GM19467 (cell line): ENCODE results near the gene GRHPR.
A peak's percentile ranks its signal among the peaks of the same experiment; 100 is the strongest.
"Not testable (repeated sequence)": the region's sequence is repeated elsewhere in the genome, so short reads cannot be mapped to it uniquely, and the experiment has no call there.

Experiments used
- ATAC-seq: cut with Tn5 transposase; IDR thresholded peaks from one replicate; pipeline ENCODE4 v1.9.1; 2021; ENCODE audit warnings: mild to moderate bottlenecking, moderate library complexity; ENCODE audit not compliant: unreplicated experiment

The GRHPR gene

DNA sequence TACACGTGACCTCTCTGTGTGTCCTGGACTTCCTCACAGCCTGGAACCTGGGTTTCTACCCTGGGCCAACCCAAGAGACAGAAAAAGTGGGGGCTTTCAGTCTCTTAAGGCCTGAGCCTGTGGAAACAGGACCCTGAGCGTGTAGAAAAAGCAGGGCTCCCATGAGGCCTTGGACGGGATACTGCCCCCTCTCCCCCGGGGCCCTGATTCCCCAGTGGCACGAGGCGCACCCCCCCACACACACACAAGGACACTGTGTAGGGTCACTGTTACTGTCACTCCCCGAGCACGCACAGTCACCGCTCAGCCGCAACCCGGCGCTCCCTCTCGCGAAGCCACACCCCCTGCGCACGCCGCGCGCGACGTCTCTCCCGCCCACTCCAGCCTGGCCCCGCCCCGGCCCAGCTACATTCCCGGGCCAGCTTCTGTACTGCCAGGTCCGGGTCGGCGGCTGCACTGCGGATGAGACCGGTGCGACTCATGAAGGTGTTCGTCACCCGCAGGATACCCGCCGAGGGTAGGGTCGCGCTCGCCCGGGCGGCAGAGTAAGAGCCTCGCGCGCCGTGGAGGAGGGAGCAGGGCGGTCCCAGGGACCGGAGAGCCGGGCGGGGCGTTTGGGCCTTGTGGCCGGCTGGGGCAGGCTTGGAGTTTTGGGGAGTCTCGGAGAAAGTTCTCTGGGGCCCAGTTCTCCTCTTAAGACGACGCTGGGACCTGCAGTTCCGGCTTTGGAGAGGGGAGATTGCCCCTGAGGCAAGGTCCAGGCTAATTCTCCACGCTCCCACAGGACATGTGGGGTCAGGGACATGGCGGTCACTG is at the start of gene GRHPR:
Gene GRHPR, plus strand, starts transcription at position 408 of the 816 bp plus-strand sequence. Its CDS starts 55 bp downstream, at position 463.
- ATAC-seq = peak; percentile 87

GRCh38 chr9:37372839-37373238 is 49.7 kb upstream of the GRHPR start:
- ATAC-seq = no peak

DNA sequence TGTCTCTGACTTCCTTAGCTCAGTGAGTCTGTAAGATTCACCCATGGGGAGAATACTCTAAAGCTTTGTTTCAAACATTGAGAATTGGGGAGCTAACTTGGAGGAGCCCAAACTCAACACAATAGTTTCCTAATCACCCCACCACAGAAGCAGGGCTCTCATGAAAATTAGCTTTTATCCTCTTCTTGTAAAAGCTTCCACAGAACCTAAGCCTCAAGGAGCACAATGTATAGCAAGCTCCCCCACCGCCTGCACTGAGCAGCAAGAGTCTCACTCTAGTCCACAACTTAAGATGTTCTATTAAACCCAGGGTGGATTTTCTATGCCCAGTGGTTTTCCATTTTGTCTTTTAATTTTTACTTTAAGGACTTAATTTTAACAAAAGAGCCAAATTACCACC is 48.9 kb upstream of the GRHPR start:
- ATAC-seq = no peak

- peak; percentile 41 for ATAC-seq
Observed at GRCh38 chr9:37374892-37375291, 47.6 kb upstream of the GRHPR start.

DNA sequence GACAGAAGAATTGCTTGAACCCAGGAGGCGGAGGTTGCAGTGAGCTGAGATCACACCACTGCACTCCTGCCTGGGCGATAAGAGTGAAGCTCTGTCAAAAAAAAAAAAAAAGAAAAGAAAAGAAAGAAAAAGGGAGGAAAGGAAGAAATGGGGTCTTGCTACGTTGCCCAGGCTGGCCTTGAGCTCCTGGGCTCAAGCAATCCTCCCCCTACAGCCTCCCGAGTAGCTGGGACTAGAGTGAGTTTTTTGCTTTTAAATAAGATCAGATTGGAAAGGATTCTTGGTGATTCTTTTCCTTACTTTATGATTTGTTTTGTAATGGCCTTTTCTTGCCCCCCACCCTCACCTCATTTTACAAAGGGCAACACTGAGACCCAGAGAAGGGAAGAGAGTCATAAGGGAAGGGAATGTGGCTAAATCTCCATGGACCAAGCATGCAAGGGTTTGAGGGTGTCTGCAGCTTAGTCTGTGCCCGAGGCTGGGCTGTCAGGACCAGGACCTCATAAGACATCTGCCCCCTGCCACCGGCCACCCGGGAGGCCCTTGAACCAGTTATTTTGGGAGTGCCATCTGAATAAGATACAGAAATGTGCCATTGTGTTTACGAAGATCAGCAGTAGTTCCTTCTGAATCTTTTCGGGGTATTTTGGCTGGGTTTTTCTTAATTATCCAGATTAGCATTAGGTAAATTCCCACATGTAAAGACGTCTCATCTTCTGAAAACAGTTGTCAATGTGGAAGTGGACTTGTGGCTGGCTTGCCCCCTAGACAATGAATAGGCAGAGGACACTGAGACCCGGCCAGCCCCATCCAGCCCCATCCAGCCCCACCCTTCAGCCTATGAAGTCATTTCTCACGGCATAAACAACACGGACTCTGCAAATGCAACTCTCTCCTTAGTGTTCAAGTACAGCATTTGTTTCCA is 44.5 kb upstream of the GRHPR start:
- ATAC-seq = no peak

DNA sequence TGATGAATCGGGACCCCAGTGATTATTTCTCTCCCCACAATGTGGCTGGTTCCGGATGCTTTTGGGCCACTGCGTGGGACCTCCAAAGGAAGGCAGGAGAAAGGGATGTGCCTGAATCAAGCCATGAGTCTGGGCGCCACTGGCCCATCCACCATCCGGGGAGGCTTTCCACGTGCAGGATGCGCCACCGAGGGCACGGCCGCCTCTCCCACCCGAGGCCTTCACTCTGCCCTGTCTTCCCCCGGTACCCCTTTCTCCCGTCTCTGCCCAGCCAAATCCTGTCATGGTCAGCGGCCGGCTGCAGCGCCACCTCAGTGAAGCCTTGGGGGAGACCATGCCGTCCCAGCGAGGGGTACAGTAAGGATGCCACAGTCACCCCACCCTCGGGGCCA is 43.9 kb upstream of the GRHPR start:
- no peak for ATAC-seq

DNA sequence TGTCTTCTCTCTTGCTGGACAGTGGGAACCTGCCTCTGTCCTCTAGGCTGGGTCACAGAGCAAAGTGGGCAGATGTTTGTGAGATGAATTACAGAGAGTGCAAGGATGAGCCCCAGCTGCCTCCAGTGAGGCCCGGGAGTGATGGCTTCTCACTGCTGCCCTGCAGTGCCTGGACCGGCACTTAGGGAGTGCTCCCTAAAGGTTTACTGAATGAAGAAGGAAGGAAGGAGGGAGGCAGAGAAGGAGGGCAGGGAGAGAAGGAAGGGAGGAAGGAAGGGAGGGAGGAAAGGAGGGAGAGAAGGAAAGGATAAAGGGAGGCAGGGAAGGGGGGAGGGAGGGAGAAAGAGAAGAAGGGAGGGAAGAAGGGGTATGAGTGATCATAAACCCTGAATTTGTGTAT is 42.7 kb upstream of the GRHPR start:
- ATAC-seq = no peak

GRCh38 chr9:37380570-37380969 is 41.9 kb upstream of the GRHPR start:
- no peak for ATAC-seq

GRCh38 chr9:37381094-37381741 is 41.3 kb upstream of the GRHPR start:
- ATAC-seq = no peak

GRCh38 chr9:37382161-37382981 is 40.1 kb upstream of the GRHPR start:
- no peak for ATAC-seq

- no peak for ATAC-seq
Observed at GRCh38 chr9:37382982-37383357, 39.5 kb upstream of the GRHPR start.

DNA sequence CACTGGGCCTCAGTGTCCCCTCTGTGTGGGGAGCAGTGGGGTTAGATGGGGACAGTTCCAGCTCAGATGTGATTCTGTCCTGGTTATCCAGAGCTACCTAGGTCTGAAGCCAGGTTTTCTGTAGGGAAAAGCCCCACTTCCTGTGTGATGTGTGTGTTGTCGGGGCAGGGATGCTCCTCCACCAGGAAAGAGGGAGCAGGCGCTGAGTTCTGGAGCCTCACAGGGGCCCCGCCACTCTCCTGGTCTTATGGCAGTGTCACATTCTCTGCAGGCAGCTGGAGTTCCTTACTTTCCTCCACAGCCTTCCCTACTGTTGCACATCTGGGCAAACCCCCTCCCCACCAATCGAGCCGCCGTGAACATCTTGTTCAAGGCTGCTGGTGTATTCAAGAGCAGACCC is 39.1 kb upstream of the GRHPR start:
- ATAC-seq = no peak

DNA sequence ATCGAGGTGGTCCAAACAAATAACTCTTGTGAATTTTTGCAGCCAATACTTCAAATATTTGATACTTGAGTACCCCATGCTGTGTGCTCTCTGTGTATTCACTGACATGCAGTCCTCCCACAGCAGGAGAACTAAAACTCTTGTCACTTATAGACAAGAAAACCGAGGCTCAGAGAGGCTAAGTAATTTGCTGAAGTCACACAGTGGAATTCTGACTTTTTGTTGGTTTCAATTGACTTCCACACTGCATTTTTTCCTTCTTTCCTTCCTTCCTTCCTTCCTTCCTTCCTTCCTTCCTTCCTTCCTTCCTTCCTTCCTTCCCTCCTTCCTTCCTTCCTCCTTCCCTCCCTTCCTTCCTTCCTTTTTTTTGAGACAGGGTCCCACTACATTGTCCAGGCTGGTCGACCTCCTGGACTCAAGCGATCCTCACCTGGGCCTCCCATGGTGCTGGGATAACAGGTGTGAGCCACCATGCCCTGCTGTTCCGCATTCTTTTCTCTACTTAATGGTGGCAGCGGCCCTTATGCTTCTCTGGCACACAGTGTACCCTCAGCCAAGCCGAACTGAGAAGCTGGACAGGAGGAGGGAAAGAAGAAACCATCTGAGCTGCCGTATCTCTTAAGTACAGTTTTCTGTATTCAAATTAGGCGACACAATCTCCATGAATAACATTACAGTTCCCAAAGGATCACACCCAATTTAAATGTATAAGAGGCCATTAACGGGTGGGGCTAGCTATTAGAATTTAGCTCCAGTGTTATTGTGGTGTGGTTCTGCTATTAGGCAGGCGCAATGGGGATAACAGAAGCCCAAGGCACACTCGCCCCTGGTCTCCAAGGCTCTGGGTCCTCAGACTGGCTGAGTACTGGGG is 38.4 kb upstream of the GRHPR start:
- ATAC-seq = no peak

DNA sequence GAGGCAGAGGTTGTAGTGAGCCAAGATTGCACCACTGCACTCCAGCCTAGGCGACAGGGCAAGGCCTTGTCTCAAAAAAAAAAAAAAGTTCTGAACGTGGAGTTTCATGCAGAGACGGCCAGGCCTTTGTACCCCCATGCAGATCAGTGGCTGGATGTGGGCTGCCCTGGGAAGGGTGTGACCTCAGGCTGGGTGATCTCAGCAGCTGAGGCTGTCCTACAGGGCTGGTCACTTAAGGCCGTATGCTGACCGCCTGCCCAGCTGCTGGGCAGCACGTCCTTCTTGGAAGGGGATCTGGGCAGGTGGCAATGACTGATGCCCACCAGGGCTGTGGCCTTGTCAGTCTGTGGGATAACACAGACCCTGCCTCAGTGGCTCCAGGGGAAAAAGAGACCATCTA is 37.2 kb upstream of the GRHPR start:
- ATAC-seq = no peak

DNA sequence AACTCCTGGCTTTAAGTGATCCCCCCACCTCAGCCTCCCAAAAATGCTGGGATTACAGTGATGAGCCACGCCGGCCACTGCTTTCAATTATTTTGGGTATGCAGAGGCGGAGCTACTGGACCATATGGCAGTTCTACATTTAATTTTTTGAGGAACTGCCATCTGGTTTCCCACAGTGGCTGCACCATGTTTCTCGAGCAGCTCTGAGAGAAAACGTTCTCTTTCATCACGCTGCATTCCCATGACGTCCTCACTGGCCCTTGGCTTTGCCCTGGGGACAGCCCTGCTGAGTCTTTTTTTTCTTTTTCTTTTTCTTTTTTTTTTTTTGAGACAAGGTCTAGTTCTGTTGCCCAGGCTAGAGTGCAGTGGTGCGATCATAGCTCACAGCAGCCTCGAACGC is 35.5 kb upstream of the GRHPR start:
- ATAC-seq = no peak

- peak; percentile 72 for ATAC-seq
Observed at GRCh38 chr9:37390759-37391158, 31.7 kb upstream of the GRHPR start.

GRCh38 chr9:37392272-37392671 is 30.2 kb upstream of the GRHPR start:
- ATAC-seq = no peak

DNA sequence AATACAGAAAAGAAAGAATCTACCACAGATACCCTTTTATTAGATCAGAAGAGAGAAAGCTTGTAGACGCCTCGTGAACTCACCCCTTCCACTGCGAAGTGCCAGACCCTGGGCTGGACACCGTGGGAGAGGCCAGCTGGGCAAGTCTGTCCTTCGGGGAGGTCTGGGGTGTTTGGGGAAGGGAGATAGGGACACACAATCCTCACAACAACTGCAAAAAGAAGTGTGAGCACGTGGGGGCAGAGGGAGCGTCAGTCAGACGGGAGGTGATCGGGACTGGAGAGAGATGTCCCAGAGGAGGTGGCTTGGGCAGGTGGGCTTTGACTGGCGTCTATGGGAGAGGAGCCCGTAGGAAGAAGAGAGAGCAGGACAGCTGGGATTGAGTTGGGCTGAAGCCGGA is 27.3 kb upstream of the GRHPR start:
- no peak for ATAC-seq

GRCh38 chr9:37395663-37396062 is 26.8 kb upstream of the GRHPR start:
- no peak for ATAC-seq

GRCh38 chr9:37397948-37398347 is 24.5 kb upstream of the GRHPR start:
- not testable (repeated sequence) for ATAC-seq
